NCI-H2227 treated with DMSO at 0.1 percent for 48 hours (cell line): ENCODE data around the gene TRMT61B.

Source experiments
- DNase-seq: peaks from one replicate; lab custom pipeline; 2025; lab: John Stamatoyannopoulos, UW

The TRMT61B gene

GRCh38 chr2:28870146-28870891, at the start of gene TRMT61B:
Gene TRMT61B, minus strand, starts transcription at chr2:28870309. Its CDS starts 32 bp downstream, at chr2:28870277.
- DNase-seq, result peak; percentile 93

DNA sequence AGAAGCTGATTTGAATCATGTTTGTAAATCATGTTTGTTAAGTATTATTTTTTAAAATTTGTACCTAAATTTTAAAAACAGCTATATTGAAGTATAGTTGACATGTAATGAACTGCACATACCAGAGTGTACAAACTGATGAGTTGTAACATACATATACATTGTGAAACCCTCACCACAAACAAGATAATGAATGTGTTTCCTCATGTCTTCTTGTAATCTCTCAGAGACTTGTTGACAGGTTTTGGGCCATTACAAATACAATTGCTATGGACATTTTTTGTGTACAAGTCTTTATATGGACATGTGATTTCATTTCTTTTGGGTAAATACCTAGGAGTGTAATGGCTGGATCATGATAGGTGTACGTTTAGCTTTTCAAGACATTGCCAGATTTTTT, 45.8 kb upstream of the TRMT61B start:
- DNase-seq, result no peak

GRCh38 chr2:28909655-28910353, 39.7 kb upstream of the TRMT61B start:
- DNase-seq, result no peak

- no peak for DNase-seq
These were observed 38.1 kb upstream of the TRMT61B start for GRCh38 chr2:28908172-28908571.

DNA sequence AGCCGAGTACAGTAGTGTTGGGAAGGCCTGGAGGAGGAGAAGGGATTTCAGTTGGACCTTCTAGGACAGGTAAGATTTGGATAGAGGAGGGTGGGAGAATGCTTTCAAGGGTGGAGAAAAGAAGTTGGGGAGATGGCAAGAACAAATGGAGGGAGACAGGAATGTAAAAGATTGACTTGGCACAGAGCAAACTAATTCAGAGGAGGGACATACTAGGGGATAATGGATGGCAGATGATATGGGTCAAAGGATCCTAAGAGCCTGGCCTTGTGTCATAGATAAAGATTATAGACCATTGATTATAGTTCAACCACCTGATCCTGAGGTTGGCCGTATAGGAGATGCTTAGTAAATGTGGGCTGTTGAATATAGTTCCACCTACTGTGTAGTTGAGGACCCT, 36.7 kb upstream of the TRMT61B start:
- DNase-seq, result no peak

DNA sequence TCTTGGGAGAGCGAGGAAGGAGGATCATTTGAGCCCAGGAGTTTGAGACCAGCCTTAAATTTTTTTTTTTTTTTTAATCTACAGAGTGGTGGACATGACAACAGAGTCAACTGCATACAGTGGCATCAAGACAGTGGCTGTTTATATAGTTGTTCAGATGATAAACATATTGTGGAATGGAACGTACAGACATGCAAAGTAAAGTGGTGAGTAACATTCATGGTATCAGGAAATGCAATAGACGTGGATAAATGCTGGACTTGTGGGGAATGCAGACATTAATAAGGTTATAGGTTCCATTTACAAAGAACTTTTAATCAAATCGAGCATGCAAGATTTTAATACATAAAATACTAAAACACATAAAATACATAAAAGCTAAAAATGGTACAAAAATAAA, 36.3 kb upstream of the TRMT61B start:
- DNase-seq, result no peak

DNA sequence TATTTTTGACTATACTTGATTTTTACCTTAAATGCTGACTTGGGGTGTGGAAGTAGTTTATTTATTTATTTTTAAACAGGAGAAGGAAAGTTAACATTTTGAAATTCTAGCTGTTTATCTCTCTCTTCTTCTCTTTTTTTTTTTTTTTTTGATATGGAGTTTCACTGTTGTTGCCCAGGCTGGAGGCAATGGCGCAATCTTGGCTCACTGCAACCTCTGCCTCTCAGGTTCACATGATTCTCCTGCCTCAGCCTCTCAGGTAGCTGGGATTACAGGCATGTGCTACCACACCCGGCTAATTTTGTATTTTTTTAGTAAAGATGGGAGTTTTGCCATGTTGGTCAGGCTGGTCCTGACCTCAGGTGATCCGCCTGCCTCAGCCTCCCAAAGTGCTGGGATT, 35.4 kb upstream of the TRMT61B start:
- no peak for DNase-seq

GRCh38 chr2:28904802-28905457, 34.8 kb upstream of the TRMT61B start:
- DNase-seq, result no peak

- DNase-seq, result no peak
These were observed 34.2 kb upstream of the TRMT61B start for GRCh38 chr2:28904295-28904694.

DNA sequence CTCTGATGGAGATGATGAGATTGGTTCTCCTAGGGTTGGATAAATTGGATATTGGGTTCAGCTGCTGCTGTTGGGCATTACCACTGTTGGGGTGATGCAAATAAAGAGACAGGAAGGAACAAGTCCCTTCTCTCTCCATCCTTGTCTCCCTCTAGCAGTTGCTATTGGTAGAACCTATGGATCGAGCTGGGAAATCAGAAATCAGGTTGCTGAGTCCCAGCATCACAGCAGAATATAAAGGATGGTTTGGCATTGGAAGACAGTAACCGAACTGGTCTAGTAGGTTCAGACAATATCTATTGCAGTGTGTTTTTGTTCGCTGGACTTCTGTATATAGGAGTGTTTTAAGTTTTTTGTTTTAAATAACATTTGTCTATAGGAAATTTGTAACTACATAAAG, 32.5 kb upstream of the TRMT61B start:
- DNase-seq, result no peak

DNA sequence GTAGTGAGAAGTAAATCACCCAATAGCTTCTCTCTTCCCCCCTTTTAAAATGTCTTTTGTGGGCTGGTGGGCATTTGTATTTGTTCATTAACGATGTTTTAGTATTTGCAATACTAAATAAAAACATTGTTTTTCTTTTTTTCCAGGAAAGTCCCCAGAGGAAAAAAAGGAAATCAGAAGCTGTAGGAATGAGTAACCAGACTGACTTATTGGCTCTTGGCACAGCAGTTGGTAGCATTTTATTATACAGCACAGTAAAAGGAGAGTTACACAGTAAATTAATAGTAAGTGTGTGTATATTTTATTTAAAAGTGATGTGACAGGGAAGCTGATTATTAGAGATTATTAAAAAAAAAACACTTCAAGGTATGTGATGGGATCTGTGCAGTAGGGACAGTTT, 31.7 kb upstream of the TRMT61B start:
- no peak for DNase-seq

- no peak for DNase-seq
These were observed 31.1 kb upstream of the TRMT61B start for GRCh38 chr2:28901202-28901601.

DNA sequence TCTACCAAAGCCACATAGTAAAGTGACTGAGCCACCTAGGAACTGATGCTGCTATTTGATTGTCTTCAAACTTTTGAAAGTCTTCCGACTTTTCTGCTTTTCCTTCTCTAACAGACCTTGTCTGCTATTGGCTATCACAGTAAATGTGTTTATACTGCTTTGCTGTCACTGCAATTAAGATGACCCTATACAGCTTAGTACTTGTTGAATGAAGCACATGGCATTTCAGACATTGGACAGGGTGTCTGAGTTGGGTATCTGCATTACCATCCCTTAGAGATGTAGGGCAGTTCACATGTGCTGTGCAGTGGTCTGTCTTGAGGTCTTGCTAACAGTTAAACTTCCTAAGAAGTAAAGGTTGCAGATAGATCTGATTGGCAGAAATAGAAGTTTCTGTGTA, 27.9 kb upstream of the TRMT61B start:
- no peak for DNase-seq

GRCh38 chr2:28896906-28897305, 26.8 kb upstream of the TRMT61B start:
- no peak for DNase-seq

DNA sequence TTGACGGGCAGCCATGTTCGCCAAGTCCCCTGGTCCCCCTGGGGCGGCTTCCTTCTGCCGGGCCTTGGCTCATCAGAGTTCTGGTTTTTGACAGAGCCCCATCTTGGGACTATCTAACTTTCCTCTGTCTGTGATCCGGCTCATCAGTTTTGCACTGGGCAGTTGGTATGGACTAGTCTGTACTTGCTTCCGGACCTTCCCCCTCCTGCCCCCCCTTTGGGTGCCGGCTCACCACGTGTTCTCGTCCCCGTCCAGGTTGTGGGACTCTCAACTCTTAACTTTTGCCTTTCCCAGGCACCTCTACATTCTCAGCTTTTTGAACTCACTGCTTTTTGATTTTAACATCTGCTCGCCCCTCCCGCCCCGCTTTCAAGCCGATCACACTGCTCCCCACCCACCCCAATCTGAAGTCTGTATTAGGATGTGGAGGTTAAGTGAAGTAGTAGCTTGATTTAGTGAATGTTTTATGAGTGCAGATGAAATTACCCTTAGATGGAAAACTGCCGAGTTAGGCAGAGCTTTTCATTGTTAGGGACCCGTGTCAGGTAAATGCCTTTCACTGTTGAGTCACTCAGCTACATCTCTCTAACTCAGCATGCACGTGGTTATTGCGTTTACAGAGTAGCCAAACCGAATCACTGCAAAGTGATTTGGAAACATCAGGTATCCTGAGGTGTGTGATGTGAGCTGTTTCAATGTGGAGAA, 25.2 kb upstream of the TRMT61B start:
- DNase-seq, result no peak

DNA sequence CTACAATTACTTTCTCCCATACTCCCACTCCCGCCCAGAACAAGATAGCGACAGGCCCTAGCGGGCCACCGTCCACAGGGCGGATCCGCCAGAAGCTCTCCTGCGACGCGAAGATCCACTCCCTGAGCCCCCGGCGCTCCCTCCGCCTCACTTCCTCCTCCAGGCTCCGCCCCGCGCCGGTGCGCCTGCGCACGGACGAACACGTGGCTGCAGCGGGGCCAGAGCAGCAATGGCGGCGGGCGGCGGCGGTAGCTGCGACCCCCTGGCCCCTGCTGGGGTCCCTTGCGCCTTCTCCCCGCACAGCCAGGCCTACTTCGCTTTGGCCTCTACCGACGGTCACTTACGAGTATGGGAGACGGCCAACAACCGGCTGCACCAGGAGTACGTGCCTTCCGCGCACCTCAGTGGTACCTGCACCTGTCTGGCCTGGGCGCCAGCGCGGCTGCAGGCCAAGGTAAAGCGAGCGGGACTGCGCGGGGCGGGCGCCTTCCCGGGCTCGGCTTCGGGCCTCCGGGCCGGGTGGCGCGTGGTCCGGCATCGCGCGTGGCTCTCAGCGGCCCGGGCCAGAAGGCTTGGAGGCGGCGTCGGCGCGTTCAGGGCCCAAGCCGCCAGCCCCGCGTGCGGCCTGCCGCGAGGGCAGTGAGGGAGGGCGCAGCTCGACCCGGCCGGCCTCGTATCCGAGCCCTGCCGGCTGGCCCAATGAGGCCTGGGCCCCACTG, 24.5 kb upstream of the TRMT61B start, which contains the start of gene WDR43:
Gene WDR43, plus strand, starts transcription at position 198 of the 719 bp plus-strand sequence. Its CDS starts 32 bp downstream, at position 230.
- DNase-seq, result peak; percentile 95

- no peak for DNase-seq
These were observed 23.4 kb upstream of the TRMT61B start for GRCh38 chr2:28893488-28893887.

- DNase-seq, result no peak
These were observed 10.1 kb upstream of the TRMT61B start for GRCh38 chr2:28880193-28880592.

- no peak for DNase-seq
These were observed 1.5 kb upstream of the TRMT61B start for GRCh38 chr2:28871620-28872019.

DNA sequence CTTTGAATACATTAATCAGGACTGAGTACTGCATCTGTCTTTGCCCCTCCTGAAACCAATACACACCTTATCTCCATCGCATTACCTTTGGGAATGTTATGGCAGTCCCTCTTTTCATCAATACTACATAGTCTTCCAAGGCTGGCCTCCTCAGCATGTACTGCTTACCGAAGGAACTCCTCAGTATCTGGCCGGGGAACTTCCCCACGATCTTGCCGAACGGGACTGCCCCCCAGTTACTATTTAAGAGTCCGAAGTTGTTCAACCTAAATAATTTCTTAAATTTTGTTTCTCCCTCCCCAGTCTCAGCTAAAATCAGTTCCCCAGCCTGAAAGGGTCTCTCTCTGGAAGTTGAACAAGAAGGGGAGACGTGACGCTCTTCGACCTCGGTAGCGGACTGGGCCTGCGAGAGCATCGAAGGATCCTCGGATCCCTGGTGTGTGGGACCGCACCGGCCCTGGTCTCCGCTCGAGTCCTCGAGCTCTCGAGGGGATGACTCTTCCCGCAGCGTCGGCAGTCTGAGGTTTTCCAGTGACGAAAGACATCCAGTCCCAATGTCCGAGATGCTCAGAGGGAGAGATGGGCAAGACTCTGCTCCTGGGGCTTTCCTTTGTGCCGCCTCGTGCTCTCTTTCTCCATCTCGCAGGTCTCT, 489 bp downstream of the TRMT61B start:
- DNase-seq, result no peak

GRCh38 chr2:28868611-28869010, 1.5 kb downstream of the TRMT61B start:
- DNase-seq, result no peak
